AG08395 (cell line): ENCODE measurements around the gene DLG2.

Experiments
- DNase-seq: peaks from one replicate; pipeline ENCODE4 v3.0.0; 2012; ENCODE audit warnings: mixed read lengths, low spot score

Gene DLG2

DNA sequence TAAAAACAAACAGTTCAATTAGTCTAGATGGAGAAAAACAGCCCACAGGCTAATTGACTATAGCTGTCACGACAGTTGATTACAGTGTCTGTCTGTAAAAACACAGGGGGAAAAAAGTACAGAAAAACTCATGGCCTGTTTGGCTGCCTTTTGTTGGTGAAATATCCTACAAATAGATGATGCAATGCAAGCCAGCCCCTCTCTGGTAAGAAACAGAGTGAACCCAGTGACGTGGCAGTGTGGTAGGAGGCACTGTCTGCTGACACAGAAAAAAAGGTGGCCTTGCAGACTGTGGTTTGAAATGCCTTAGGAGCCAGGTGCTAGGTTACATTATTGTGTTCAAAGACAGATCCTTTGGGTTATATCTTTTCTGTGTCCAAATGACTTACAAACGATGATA, 1909.6 kb downstream of the DLG2 start:
- no peak for DNase-seq

DNA sequence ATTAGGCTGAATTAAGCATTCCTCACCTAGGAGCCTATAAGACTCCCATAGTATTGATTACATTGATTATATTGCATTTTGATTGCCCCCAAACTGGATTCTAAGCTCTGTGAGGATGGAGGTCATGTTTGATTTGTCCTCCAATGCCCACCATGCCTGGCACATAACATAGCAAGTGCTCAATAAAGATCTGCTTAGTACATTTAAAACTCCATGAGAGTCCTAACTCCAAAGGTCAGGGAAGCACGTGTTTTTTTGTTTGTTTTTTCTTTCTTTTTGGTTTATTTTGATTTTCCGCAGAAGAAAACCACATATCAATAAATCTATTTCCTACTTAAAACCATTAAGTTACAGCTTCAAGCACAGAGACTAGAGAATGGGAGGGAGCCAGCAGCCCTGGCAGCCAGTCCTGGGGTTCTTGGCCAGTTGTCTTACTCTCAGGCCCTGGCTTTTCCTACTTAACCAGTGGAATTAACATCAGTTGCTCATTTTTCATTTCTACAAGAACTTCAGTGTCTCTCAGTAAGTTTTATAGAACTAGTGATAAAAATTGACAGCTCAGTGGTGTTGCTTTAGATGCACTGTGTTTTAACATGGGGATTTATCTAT, 1911.1 kb downstream of the DLG2 start:
- DNase-seq = no peak

GRCh38 chr11:83713708-83714107, 1913.4 kb downstream of the DLG2 start:
- DNase-seq = no peak

DNA sequence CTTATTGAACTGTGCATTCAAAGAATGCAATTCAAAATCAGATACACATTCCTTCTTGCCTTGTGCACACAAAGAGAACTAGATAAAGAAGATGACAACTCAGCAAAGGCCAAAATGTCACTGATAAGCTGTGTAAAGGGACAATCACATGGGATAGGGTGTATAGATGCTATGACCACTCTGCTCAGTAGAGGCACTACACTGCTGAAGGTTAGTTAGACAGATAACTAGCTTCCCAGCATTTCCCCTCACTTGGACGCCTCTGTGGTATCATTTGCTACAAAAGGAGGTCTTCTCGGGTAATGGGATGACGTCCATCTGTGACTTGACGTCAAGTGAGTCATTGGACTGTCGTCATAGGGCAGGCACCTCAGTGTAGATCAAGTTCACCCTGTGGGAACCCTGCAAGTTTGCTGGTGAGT, 1916.0 kb downstream of the DLG2 start:
- no peak for DNase-seq

- no peak for DNase-seq
Observed at GRCh38 chr11:83709434-83709833, 1917.7 kb downstream of the DLG2 start.

DNA sequence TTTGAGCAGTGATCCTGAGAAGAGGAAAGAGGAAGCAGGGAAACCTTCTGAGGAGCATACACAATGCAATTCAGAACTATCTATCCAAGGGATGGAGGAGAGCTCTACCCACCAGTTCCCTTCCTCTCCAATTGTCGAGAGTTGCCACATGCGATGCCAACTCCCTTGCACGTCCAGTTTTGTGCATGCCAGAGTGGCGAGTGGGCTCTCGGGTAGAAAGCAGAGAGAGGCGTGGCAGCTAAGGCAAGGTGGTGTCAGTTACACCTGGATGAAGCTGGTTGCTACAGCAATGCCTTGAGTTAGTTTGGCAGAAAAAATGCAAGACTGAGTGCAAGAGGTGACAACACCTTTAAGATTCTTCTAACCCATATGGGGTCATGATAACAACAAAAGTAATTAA, 1920.6 kb downstream of the DLG2 start:
- no peak for DNase-seq

DNA sequence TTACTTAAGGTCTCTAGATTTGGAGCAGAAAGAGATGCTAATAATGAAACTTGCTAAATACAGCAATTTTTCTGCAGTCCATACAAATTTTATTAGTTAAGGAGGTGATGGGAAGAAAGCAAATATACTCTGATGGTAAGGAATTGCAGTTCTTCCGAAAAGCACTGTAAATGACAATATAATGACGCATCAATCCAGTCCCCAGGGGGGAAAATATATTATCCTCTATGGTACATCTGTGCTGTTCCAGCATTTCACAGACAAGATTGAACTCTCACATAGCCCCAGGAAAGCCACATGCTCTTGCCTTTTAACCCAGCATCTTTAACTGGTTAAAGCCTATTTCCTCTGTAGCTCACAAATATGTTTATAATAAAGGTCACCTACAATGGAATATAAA, 1924.3 kb downstream of the DLG2 start:
- no peak for DNase-seq

DNA sequence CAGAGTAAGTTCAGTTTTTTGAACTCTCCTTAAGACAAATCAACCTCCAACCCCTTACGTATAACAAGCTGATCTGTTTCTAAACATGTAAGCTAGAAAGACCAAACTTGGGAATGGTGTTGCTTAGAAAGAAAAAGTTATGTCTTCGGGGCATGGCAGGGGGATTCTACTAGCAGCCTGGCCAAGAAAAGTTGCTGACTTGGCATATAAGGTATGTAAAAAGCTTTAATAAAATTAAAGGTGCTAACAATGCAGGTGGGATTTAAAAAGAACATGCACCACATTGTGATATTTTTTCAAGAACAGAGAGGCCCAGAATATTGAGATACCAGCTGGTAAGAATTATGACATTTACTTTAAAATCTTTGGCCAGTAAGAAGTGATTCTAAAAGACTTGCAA, 1929.6 kb downstream of the DLG2 start:
- no peak for DNase-seq

DNA sequence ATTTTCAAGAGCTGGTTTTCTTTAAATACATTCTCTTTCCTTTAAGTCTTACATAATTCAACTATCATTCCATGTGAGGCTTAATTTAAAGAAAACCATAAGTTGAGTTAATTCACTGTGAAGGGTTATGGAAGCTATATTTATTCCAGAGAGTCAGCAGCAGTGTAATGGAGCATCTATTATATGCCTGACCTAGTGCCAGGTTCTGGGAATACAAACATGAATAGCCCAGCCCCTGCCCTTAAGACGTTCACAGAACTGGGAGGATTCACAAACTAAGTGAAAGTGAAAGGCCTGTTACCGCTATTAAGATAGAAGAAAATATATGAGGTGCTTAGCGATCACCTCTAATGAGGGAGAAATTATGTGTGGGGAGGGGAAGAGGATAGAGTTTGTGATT, 1932.1 kb downstream of the DLG2 start:
- DNase-seq = no peak

GRCh38 chr11:83694191-83694910, 1932.8 kb downstream of the DLG2 start:
- no peak for DNase-seq

DNA sequence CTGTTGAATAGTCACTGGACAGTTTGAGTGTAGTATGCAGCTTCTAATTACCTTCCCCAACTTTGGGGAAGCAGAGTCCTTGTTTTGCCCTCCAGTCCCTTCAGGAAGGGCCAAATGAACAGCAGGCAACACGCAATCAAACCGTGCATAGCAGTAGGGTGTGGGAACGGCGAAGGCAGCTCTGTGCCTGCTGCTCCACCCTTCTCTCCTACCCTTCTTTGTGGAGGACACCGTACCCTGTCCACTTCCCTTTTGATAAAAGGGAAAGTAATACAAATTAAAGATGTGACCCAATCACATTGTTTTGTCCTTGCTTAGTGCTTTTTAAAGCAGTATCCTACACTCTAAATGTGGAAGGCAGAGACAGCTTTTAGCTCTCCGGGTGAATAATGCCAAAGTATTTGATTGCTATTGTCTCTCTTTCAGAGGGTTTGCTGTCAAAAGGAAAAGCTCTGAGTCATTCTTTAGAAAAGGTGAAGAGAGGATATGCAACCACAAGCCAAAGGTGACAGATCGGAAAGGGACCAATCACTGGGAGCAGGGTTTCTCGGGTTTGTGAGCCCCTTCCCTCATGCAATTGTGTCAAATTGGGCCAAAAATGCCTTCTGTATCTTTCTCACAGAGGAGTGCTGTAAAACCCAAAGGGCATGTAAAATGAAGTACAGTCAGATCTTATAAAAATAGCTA, 1933.7 kb downstream of the DLG2 start:
- no peak for DNase-seq

- no peak for DNase-seq
Observed at GRCh38 chr11:83692675-83693074, 1934.5 kb downstream of the DLG2 start.

GRCh38 chr11:83691451-83691950, 1935.6 kb downstream of the DLG2 start:
- no peak for DNase-seq

- DNase-seq = no peak
Observed at GRCh38 chr11:83689144-83689780, 1937.9 kb downstream of the DLG2 start.

DNA sequence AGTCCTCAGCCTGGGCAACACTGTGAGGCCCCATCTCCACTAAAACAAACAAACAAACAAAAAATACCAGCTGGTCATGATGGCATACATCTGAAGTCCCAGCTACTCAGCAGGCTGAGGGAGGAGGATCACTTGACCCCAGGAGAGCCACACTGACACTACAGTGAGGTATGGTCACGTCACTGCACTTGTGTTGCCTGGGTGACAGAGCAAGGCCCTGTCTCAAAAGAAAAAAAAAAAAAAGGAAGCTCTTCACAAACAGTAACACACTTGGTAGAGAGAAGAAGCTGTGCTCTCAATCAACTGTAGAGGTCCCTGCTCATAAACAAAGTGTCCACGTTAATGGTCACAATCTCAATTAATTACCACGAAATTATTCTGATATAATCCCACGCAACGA, 1939.4 kb downstream of the DLG2 start:
- no peak for DNase-seq

- DNase-seq = no peak
Observed at GRCh38 chr11:83685730-83686129, 1941.4 kb downstream of the DLG2 start.

- DNase-seq = no peak
Observed at GRCh38 chr11:83684071-83684470, 1943.1 kb downstream of the DLG2 start.

DNA sequence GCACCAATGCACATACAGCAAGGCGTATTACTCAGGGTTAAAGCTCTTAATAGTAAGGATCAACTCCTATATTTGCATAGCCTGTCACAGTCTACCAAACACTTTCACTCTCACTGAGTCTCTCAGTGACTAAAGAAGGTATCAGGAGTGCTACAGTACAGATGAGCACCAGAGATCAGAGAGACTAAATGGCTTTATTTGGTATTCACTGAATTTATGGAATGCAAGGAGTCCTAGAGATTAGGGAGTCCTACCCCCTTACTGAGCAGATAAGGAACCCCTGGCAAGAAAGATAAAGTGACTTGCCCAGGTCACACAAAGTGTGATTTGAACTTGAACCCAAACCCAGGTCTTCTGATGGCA, 1944.6 kb downstream of the DLG2 start:
- DNase-seq = no peak

GRCh38 chr11:83681906-83682610, 1945.1 kb downstream of the DLG2 start:
- no peak for DNase-seq

DNA sequence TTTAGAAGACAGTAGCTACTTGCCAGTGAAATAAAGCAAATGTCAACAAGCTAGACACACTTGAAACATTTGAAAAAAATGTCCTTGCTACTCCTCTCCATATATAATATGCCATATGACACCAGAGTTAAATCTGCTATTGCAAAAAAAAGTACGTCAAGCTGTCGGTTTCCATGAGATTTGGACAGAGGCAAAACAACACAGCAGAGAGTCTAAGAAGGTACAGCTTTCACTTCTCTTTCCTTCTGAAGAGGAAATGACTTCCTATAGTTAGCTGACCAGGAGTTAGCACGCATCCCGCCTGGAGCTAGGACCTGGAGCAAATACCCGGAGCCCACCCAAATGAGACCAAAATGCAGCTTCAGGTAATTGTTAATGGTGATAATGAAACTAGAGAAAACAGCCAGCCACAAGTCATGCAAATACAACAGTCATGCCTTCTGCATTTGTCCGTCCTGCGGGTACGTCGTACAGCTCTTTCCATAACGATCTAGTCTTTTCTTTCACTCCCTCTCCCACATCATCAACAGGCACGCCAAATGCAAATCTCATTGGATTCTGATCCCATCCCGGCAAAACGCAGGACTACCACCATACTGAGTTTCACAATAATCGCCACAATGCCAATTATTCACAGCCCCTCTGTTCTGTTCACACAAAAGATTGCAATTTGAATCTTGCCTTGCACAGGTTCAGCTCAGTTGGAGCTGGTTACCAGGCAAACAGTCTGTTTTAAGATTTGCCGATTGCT, 1945.9 kb downstream of the DLG2 start:
- DNase-seq = no peak

- DNase-seq = no peak
Observed at GRCh38 chr11:83680321-83680720, 1946.8 kb downstream of the DLG2 start.
